IMR-90 (cell line): Measurements from ENCODE around the gene CASP1. TPM values are rescaled to one million over a fixed set of nuclear protein-coding genes. Genes with fewer than 3 reads are reported as not detected.

ENCODE experiments used
- ATAC-seq: fragments of 200-7000 bp; cut with Tn5 transposase; 2 replicates; pipeline ENCODE4 v1.9.1; 2020; ENCODE audit warnings: low read depth, mild to moderate bottlenecking, moderate library complexity
- BruUV-seq: library from RNA; stranded (reverse); fragments of 400-500 nt; replicated peaks from 2 replicates; lab custom pipeline; 2021; lab: Mats Ljungman, UMichigan
- CTCF ChIA-PET: fragments of 300-600 bp; formaldehyde crosslinking; extraction: SDS; loops from one replicate; lab custom pipeline; 2021; ENCODE audit warnings: antibody characterized with exemption; lab: Yijun Ruan, JAX
- POLR2A ChIA-PET: fragments of 300-600 bp; sonication (Branson Sonifier 250); formaldehyde crosslinking; loops from one replicate; lab custom pipeline; 2022; ENCODE audit warnings: antibody characterized with exemption; ENCODE audit not compliant: unreplicated experiment; lab: Charles Lee
- DNase-seq: peaks from one replicate; pipeline ENCODE4 v3.0.0; 2013
- H2AFZ ChIP-seq: replicated peaks from 2 replicates; pipeline ENCODE3; 2013; ENCODE audit warnings: low read length, mild to moderate bottlenecking; ENCODE audit not compliant: poor library complexity
- H2AK5ac ChIP-seq: 2 replicates; pipeline ENCODE4 v1.6.1; 2013; ENCODE audit warnings: low read depth, low read length, inconsistent platforms
- H2AK9ac ChIP-seq: replicated peaks from 2 replicates; pipeline ENCODE3; 2013; ENCODE audit warnings: mild to moderate bottlenecking, low read depth, low read length, moderate library complexity; ENCODE audit not compliant: poor library complexity
- H2BK120ac ChIP-seq: 2 replicates; pipeline ENCODE4 v1.6.1; 2013; ENCODE audit warnings: low read depth, low read length, inconsistent platforms
- H2BK15ac ChIP-seq: 3 replicates; pipeline ENCODE4 v1.6.1; 2013; ENCODE audit warnings: low read depth, low read length, inconsistent platforms
- H2BK20ac ChIP-seq: 2 replicates; pipeline ENCODE4 v1.6.1; 2013; ENCODE audit warnings: low read depth, mild to moderate bottlenecking, inconsistent platforms, low read length, moderate library complexity
- H2BK5ac ChIP-seq: 2 replicates; pipeline ENCODE4 v1.6.1; 2013; ENCODE audit warnings: mild to moderate bottlenecking, low read depth, low read length, inconsistent platforms; ENCODE audit not compliant: poor library complexity, severe bottlenecking
- H3K14ac ChIP-seq: replicated peaks from 2 replicates; pipeline ENCODE4 v1.6.1; 2013; ENCODE audit warnings: low read depth, low read length, inconsistent platforms
- H3K18ac ChIP-seq: 2 replicates; pipeline ENCODE4 v1.6.1; 2013; ENCODE audit warnings: low read depth, low read length, control low read depth
- H3K23ac ChIP-seq: 2 replicates; pipeline ENCODE4 v1.6.1; 2013; ENCODE audit warnings: low read depth, low read length, inconsistent platforms
- H3K27ac ChIP-seq: 2 replicates; pipeline ENCODE4 v1.5.1; 2013; ENCODE audit warnings: mild to moderate bottlenecking, control low read depth, low read length; ENCODE audit not compliant: insufficient read depth
- H3K27me3 ChIP-seq: 2 replicates; pipeline ENCODE4 v1.6.1; 2013; ENCODE audit warnings: low read length; ENCODE audit not compliant: control insufficient read depth, insufficient read depth
- H3K36me3 ChIP-seq: 2 replicates; pipeline ENCODE4 v1.6.1; 2013; ENCODE audit warnings: low read length, mixed read lengths; ENCODE audit not compliant: control insufficient read depth, insufficient read depth
- H3K4ac ChIP-seq: 2 replicates; pipeline ENCODE4 v1.6.1; 2013; ENCODE audit warnings: low read depth, low read length, inconsistent platforms
- H3K4me1 ChIP-seq: 2 replicates; pipeline ENCODE4 v1.6.1; 2013; ENCODE audit warnings: low read length, mixed read lengths; ENCODE audit not compliant: control insufficient read depth, insufficient read depth
- H3K4me2 ChIP-seq: 2 replicates; pipeline ENCODE4 v1.6.1; 2013; ENCODE audit warnings: low read depth, mild to moderate bottlenecking, control low read depth, low read length, moderate library complexity
- H3K4me3 ChIP-seq: 2 replicates; pipeline ENCODE4 v1.5.1; 2013; ENCODE audit warnings: low read depth, mild to moderate bottlenecking, control low read depth, low read length, moderate library complexity; ENCODE audit not compliant: insufficient read depth
- H3K56ac ChIP-seq: 2 replicates; pipeline ENCODE4 v1.6.1; 2013; ENCODE audit warnings: low read length, inconsistent platforms; ENCODE audit not compliant: insufficient read depth; ENCODE audit errors: extremely low read depth
- H3K79me1 ChIP-seq, 2 experiments: 2 replicates each; pipeline ENCODE4 v1.6.1; 2013; ENCODE audit warnings: low read length in 2 of 2, inconsistent platforms in 1 of 2, low read depth in 1 of 2
- H3K9ac ChIP-seq: 2 replicates; pipeline ENCODE4 v1.6.1; 2013; ENCODE audit warnings: low read depth, low read length, control low read depth
- H3K9me1 ChIP-seq: 2 replicates; pipeline ENCODE4 v1.6.1; 2013; ENCODE audit warnings: low read length, inconsistent platforms; ENCODE audit not compliant: insufficient read depth
- H3K9me3 ChIP-seq: 2 replicates; pipeline ENCODE4 v1.6.1; 2013; ENCODE audit warnings: low read length; ENCODE audit not compliant: control insufficient read depth, insufficient read depth
- H4K20me1 ChIP-seq: 2 replicates; pipeline ENCODE4 v1.6.1; 2013; ENCODE audit warnings: low read length, inconsistent platforms; ENCODE audit not compliant: insufficient read depth
- H4K5ac ChIP-seq: 2 replicates; pipeline ENCODE4 v1.6.1; 2013; ENCODE audit warnings: mild to moderate bottlenecking, low read depth, low read length, control low read depth
- H4K8ac ChIP-seq, 2 experiments: 2 replicates each; pipeline ENCODE4 v1.6.1; 2013; ENCODE audit warnings: low read depth in 2 of 2, low read length in 2 of 2, control low read depth in 1 of 2, inconsistent platforms in 1 of 2
- H4K91ac ChIP-seq: 2 replicates; pipeline ENCODE4 v1.6.1; 2013; ENCODE audit warnings: low read depth, low read length, inconsistent platforms; ENCODE audit not compliant: insufficient read depth
- CEBPB ChIP-seq: IDR thresholded peaks from 2 replicates; pipeline ENCODE4 v1.6.1; 2012; ENCODE audit warnings: low read depth, low read length, improper control_type of control experiment
- CHD1 ChIP-seq: IDR thresholded peaks from 2 replicates; pipeline ENCODE4 v1.6.1; 2012; ENCODE audit warnings: low read depth, low read length, improper control_type of control experiment
- CTCF ChIP-seq: conservative IDR thresholded peaks from 2 replicates; pipeline ENCODE4 v1.5.1; 2012; ENCODE audit warnings: mild to moderate bottlenecking, low read depth, low read length, improper control_type of control experiment
- MAZ ChIP-seq: IDR thresholded peaks from 2 replicates; pipeline ENCODE4 v1.6.1; 2012; ENCODE audit warnings: low read depth, mild to moderate bottlenecking, low read length, improper control_type of control experiment, moderate library complexity, borderline replicate concordance
- POLR2A ChIP-seq: IDR thresholded peaks from 2 replicates; pipeline ENCODE4 v1.6.1; 2012; ENCODE audit warnings: mild to moderate bottlenecking, low read depth, low read length
- RAD21 ChIP-seq: IDR thresholded peaks from 2 replicates; pipeline ENCODE4 v1.6.1; 2012; ENCODE audit warnings: low read length, improper control_type of control experiment
- WGBS, 2 experiments: methylation state at CpG; one replicate each; pipeline versions ENCODE4 v1.1.5 to v1.1.7; 2013; ENCODE audit warnings: missing lambda C conversion rate in 2 of 2; ENCODE audit not compliant: insufficient read length in 1 of 2; ENCODE audit errors: extremely low coverage in 2 of 2; 5-methylcytosine and 5-hydroxymethylcytosine counted together
- dilution Hi-C: fragments of 300-500 bp; cut with HindIII; formaldehyde crosslinking; loops from one replicate; pipeline ENCODE4 v1.14.3; 2018; ENCODE audit warnings: low sequenced_read_pairs; ENCODE audit not compliant: unreplicated experiment
- in situ Hi-C: fragments of 300-500 bp; cut with MboI; formaldehyde crosslinking; loops from 3 replicates; pipeline ENCODE4 v1.14.3; 2019; ENCODE audit warnings: low sequenced_read_pairs, inconsistent platforms, mixed read lengths
- intact Hi-C: fragments of 100-400 bp; cut with micrococcal nuclease; formaldehyde crosslinking; loops from 2 replicates; pipeline ENCODE4 v1.10.0; 2022
- polyA plus RNA-seq, 3 experiments: library from polyadenylated mRNA; depleted of rRNA; stranded (reverse); fragments of >200 nt; gene quantifications; 2 replicates each; pipeline ENCODE4 v1.2.3, GENCODE V29; 2012; ENCODE audit warnings: low replicate concordance in 1 of 3
- total RNA-seq: library from RNA; depleted of rRNA; stranded (reverse); fragments of >200 nt; gene quantifications from 2 replicates; pipeline ENCODE4 v1.2.3, GENCODE V29; 2012

CASP1 gene
- total and polyA plus RNA-seq, 2 of the 4 experiments (the other 2 are of a cell fraction): 12.5 to 31.2 TPM

- intact Hi-C loops: no loop called here
Measured at GRCh38 chr11:104999721-105000120, 35.2 kb downstream of the CASP1 start.

More at GRCh38 chr11:104999721-105000120, 35.2 kb downstream of the CASP1 start:
- Histone ChIP-seq H3K27me3 (no peaks in the 10 kb centered on the region), H3K79me1 (no peaks in the 10 kb centered on the region), H2BK20ac (no peak overlapping the region), H3K27ac (no peak overlapping the region), H3K56ac (no peak overlapping the region), H2BK120ac (no peak overlapping the region), H2BK15ac (no peak overlapping the region), H4K20me1 (no peaks in the 10 kb centered on the region), H3K9me3 (no peaks in the 10 kb centered on the region), H2AK5ac (no peak overlapping the region), H2AK9ac (no peak overlapping the region), H3K14ac (no peak overlapping the region; the same call in 1 of the 2 replicates), H3K4me2 (no peak overlapping the region; the same call in 1 of the 2 replicates), H3K4me3 (no peak overlapping the region), H4K8ac (no peak overlapping the region), H2AFZ (no peak overlapping the region), H4K91ac (no peak overlapping the region), H3K4ac (no peak overlapping the region), H2BK5ac (no peak overlapping the region), H3K4me1 (0 out of 2 replicates have a peak, but pooled peaks cover 1% of the 10 kb centered on the region), H3K9ac (no peak overlapping the region), H4K5ac (no peak overlapping the region), H3K36me3 (no peaks in the 10 kb centered on the region), H3K18ac (no peak overlapping the region), H3K23ac (no peak overlapping the region), H3K9me1 (no peaks in the 10 kb centered on the region)
- ChIA-PET CTCF (no interaction called here), POLR2A (no interaction called here)
- no peak for TF ChIP-seq MAZ
- TF ChIP-seq RAD21: no peak
- no peak for TF ChIP-seq POLR2A
- no peak for TF ChIP-seq CTCF
- TF ChIP-seq CHD1: no peak
- TF ChIP-seq CEBPB: no peak
- in situ Hi-C loops: no loop called here
- DNase-seq (peak; percentile 3), ATAC-seq (no peak)
- no CpG with 5 or more reads among the region's 1 CpG for WGBS, 2 experiments
- dilution Hi-C loops: no loop called here
- no TSS peak for BruUV-seq
